ENCODE measurements around the gene TMEM100.

DNA sequence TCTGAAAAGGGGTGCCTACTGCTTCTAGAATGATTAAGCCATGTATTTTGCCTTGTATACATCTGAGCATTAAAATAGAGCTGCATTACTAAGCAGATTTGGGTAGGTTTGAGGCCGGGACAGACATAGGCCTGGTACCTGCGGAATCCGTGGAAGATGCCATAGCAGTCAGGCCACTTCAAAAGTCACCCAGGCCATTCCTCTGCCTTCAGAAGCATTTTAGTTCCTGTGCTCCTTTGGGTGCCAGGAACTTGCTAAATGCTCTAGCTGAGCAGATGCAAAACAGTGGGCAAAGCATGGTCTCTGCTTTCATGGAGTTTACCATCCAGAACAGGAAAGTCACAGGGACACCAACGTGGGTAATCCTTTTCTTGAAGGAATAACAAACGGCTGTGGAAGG is 5.7 kb upstream of the TMEM100 start:
- no peak for TF ChIP-seq EP300 (IDR thresholded peaks at IDR 0.05; ENCODE audit: low read depth)
- TF ChIP-seq, protein P1, sequence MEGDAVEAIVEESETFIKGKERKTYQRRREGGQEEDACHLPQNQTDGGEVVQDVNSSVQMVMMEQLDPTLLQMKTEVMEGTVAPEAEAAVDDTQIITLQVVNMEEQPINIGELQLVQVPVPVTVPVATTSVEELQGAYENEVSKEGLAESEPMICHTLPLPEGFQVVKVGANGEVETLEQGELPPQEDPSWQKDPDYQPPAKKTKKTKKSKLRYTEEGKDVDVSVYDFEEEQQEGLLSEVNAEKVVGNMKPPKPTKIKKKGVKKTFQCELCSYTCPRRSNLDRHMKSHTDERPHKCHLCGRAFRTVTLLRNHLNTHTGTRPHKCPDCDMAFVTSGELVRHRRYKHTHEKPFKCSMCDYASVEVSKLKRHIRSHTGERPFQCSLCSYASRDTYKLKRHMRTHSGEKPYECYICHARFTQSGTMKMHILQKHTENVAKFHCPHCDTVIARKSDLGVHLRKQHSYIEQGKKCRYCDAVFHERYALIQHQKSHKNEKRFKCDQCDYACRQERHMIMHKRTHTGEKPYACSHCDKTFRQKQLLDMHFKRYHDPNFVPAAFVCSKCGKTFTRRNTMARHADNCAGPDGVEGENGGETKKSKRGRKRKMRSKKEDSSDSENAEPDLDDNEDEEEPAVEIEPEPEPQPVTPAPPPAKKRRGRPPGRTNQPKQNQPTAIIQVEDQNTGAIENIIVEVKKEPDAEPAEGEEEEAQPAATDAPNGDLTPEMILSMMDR (IDR thresholded peaks at IDR 0.05) = no peak

All from transverse colon (tissue), 3 donors.